GM19328 (cell line): Measurements from ENCODE around the gene EDIL3.
"Not testable (repeated sequence)": the region's sequence is repeated elsewhere in the genome, so short reads cannot be mapped to it uniquely, and the experiment has no call there.

Experiments
- ATAC-seq: cut with Tn5 transposase; IDR thresholded peaks from one replicate; pipeline ENCODE4 v1.9.1; 2021; ENCODE audit warnings: mild to moderate bottlenecking, moderate library complexity; ENCODE audit not compliant: unreplicated experiment

EDIL3 gene

DNA sequence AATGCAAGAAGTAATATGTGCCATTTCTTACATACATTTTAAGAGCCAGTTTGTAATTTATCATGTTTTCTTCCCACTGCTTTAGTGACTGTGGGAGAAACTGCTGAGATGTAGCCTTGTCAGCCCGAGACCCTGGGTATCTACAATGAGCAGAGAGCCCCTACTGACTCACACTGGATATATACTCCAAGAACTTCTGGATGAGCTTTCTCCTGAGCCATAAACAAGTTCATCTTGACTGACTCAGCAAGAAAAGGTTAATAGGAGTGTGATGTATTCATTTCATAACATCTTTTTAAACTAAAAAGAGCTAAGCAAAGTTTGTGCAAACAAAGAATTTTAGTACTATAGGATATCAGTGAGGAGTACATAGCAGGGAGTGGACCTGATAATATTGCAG is 182.5 kb downstream of the EDIL3 start:
- no peak for ATAC-seq

DNA sequence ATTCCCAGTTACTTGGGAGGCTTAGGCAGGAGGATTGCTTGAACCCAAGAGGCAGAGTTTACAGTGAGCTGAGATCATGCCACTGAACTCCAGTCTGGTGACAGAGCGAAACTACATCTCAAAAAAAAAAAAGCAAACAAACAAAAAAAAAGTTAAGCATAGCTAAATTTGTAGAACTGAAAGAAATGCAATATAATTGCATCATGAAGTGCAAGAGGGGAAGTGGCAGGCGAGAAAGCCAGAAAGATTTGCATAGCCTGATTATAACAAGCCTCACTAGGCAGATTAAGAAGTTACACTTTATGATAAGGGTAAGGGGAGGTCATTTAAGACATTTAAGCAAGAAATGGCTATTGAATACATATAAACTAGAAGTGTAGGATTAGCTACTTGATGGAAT is 187.1 kb downstream of the EDIL3 start:
- peak; percentile 77 for ATAC-seq

DNA sequence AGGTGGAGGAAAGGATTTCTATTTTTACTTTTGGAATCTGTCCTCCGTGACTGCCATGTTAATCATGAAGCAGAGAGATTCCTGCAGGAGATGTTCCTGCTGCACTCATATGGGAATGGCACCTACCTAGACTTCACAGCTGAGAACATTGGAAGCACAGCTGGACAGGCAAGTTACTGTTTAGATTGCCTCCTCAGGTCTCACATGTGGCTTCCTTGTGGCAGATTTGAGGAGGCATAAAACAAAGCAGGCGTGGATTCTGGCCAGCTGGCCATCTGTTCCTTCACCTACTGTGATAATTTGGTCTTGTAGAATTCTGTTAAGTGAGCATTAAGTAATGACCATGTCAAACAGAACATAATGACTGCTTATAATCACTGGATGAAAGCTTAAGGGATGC is 193.4 kb downstream of the EDIL3 start:
- no peak for ATAC-seq

DNA sequence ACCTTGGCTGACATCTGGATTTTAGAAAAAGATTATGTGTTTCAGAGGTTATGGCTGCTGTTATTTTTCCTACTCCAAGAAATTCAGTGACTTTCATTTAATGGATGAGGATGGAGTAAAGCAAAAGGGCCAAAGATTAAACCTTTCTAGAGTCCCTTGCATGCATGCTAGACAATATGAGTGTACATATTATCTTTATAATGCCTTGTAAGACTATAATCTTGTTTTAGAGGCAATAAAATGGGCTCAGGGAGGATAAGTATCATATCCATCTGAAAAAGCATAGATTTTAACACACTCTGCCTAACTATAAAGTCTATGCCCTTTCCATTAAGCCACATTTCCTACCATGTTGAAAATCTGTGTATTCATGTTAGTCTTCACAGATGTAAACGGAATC is 199.8 kb downstream of the EDIL3 start:
- no peak for ATAC-seq

DNA sequence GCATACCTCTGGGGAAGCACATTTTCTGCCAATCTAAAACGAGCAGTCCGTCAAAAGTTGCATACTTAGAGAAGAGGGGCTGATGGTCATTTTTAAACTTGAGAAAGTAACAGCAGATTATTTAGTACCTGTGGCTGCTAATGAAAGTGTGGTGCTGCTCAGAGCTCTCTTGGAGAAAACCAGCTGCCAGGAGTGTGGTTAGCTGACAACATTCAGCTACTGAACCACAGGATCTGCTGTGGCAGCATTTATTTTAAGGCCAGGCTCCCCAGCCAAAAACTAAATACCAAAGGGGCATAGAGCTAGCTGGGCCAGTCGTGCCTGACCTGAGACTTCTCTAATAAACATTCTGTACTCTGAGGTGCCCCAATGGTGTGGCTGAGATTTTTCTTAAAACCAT is 203.6 kb downstream of the EDIL3 start:
- no peak for ATAC-seq

DNA sequence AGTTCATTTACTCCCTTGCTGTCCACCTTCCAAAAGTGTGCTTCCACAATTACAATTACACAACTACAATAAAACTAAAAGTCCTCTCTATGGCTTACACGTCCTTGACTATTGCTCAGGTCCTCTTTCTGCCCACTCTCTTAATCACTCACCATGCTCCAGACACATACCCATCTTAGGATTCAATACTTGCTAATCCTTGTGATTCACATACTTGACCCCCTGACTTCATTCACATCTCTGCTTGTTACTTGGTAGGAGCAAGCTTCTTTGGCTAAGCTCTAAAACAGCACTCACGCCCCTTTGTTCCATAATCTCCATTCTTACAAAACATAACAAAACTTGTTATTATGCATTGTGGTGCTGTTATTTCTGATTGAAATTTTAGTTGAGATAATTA is 215.8 kb downstream of the EDIL3 start:
- ATAC-seq, result no peak

DNA sequence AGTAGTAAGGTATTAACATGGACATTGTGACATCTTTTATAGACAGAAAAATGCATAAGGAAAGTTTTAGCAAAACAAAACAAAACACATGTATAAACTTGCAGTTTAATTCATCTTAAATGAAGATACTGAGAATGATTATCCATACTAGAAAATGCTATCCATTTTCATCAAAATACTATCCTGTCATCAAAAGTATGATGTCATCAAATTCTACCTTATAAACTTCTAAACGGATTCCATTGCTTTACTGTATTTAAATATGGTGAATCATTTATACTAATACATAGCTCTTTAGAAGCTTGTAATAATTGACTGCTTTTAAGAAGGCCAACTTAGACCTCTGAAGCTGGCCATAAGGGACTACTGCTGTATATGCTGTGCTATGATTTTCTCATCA is 221.0 kb downstream of the EDIL3 start:
- no peak for ATAC-seq

DNA sequence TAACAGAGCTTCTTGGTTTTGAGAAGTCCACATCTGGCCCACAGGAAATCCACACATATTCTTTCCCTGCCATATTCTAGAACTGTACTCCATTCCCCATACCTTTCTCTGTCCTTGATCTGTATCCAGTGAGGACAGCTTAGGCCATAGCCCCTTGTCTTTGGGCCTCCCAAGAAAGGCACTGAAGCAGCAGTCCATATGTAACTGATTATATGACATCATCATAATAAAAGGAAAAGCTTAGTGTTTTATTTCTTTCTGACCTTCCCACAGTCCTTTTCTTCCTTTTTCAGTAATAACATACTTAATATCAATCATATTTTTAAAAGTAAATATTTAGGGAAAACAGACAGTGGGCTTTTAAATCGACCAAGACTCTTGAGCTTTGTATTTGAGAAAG is 222.0 kb downstream of the EDIL3 start:
- ATAC-seq, result no peak

DNA sequence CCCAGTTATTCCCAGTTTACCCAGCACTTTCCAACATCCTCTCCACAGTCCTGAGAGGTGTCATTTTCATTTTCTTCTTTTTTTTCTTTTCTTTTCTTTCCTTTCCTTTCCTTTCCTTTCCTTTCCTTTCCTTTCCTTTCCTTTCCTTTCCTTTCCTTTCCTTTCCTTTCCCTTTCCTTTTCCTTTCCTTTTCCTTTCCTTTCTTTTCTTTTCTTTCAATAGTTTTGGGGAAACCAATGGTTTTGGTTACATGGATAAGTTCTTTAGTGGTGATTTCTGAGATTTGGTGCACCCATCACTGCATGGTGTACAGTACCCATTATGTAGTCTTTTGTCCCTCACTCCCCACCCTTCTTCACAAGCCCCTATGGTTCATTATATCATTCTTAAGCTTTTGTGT is 224.0 kb downstream of the EDIL3 start:
- not testable (repeated sequence) for ATAC-seq

DNA sequence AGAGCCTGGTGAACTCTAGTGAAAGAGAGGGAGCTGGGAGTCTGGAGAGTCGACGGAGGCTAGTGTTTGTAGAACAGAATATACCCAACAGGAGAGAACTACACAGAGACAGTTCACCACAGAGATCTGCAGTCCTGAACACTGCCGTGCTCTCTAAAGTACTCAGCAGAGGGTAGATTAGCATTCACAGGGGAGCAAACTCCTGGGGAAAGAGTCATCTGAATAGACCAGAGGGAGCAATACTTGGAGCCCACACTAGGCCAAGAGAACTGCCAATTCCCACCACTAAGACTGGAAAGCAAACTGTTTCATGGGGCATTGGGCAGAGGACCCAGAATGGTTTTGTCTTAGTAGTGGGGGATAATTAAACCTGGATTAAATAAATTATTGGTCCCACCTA is 235.6 kb downstream of the EDIL3 start:
- ATAC-seq, result no peak

DNA sequence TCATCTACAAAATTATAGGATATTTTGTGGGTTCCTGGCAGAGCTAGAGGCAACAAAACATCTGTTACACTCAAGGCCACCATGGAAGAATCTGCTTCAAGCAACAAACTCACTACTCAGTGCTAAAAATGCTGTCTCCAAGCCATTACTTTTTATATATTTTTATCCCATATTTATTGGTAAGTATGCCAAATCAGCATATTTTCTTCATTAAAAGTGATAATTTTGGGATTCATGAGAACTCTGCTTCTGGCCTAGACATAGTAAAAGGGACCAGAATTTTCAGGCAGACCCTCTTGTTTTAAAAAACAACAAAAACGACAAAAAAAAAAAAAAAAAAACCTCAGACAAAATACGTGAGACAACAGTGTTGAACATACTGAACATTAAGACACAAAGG is 236.0 kb downstream of the EDIL3 start:
- ATAC-seq, result no peak

DNA sequence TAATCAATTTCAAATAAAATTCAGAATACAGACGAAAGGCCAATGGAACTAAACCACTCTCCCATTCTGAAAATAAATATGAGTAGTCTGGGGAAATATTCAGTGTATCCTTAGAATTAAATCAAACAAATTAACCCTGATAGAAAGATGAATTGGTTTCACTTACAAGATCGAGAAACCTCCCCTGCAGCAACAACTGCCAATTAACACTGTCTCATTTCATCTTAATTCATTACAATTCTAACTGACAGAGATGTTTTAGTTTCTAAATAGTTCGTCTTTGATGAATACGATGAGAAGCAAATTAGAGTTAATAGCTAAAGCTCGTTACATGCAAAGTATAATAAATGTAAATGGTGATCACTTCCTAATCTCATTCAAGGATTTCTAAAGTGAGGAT is 247.1 kb downstream of the EDIL3 start:
- ATAC-seq, result no peak

DNA sequence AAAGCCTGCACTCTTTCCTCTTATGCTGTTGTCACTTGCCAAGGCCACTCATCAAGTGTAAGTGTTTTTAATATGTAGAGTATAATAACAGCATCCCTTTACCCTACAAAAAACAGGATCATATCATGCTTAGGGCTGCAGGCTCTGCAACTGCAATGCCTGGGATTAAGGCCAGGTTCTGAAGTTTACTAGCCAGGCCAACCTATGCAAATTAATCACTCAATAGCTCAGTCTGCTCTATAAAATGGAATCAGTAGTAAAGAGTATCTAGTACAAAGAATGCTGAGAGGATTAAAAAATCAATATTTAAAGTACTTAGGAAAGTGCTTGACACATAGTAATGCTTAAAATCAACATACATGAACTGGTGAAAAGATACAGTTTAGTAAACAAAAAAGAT is 253.3 kb downstream of the EDIL3 start:
- no peak for ATAC-seq

DNA sequence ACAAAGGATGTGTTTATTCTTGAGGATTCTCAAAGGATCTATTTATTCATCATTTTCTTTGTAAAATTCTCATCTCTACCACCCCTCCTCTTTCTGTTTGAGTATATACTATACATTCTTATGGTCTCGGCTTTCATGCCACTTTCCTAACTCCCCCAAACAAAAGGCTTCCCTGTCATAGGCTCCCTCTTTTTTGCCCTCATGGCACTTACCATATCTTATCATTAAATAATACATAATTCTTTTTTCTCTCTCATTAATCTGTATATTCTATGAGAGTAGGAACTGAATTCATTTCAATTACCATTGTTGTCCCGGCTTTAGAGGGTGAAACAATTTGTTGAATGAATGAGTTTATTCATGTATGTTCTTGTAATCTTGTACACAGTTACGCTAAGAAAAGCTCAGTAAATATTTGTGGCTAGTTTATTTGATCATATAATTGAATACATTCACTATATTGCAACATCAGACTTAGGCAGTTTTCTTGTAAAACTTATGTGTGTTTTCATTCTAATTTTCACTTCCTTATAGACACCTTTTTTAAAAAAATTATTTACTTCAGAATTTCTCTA is 254.6 kb downstream of the EDIL3 start:
- no peak for ATAC-seq

DNA sequence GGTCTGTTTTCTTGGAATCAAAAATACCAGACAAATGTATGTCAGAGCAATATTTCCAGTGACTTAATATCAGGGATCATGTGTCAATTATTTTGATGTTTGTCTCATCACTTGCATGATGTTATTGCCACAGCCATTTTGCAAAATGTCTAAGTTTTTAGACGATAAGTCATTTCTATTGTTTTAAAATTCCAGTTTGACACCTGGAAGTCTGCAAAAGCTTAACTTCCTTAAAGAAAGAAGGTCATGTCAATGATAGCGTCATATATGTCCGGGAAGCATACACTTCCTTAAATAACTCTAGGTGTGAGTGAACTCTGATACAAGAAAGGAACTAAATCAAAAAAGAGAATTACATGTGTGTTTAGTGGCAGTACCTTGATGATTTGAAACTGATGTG is 259.5 kb downstream of the EDIL3 start:
- ATAC-seq, result no peak

DNA sequence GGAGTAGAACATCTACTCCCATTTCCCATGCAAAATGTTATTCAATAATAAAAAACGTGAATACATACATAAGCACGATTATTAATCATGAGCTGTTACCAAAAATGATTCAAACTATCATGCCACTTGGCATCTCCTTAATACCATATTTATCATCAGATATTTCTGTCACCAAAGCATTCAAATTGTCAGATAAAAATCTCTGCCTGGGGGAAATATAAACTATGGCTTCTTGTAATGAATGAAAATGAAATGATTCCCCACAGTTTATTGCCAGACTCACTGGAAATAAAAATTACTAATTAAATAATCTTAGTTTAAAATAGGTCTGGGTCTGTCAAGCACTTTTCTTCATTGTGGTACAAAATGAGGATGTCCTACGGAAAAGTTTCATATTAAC is 265.4 kb downstream of the EDIL3 start:
- ATAC-seq, result no peak

DNA sequence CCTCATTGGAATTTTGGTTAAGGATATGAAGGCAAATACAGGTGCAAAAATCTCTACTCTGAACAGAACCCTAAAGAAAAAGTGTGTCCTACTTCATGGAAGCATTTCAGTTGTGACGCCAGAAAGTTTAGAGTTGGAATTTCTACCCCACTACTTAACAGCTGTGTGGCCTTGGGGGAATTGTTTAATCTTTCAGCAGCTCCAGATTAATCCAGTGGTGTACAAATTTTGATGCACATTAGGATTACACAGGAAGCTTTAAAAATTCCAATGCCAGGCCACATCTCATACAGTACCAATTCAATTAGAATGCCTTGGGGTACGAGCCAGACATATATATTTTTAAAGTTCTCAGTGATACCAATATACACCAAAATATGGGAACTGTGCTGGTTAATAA is 266.1 kb downstream of the EDIL3 start:
- no peak for ATAC-seq

DNA sequence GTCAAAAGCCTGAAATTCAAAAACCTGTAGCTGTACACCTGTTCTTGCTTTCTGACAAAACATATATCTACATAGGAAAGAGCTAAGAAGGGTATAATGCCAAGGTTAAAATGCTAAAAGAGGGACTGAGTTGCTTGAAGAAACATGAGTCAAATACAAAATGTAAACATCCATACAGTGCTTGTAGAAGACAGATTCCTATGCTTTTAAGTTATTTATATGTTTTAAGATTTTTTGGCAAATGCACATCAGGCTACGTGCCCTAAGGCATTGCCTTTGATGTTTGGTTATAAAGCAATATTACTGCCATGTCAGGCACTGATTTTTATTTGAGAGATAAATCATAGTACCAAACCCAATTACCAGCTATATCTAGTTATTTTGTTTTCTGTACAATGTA is 269.0 kb downstream of the EDIL3 start:
- no peak for ATAC-seq

DNA sequence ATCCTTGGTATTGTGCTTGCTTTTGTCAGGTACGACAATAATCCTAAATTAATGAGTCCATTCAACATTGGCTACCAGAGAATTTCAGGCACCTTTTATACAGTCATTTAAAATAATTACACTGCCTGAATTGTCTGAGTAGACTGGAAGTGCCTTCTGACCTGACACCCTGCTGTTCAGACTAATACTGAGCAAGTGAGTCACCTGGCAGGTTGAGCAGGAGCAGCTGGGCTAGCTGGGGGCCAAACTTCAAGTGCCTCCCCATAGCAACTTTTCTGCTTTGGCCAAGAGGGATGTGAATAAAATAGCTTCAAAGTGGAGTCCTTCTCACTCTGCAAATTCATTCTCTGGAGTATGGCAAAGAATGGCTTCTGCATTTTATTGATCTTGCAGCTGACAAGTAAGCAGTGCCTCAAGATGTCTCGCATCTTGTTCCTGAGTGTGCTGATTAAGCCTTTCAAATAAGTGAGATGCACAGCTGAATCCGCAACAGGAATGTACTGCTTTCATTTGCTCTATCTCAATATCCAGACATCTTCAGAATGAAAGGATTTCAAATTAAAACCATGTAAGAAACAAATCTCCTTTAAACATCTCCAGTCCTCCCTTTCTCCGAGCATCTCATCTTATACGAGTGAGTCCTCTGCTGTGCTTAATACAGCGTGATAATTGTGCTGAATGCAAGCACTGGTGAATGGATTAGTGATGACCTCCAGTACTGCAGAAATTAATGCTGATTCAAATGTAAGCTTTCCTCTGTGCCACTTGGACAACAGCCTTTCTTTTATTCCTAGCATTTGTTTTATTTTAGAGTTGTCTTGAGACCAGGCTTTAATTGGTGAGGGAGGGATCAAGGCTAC is 271.2 kb downstream of the EDIL3 start:
- ATAC-seq, result no peak

DNA sequence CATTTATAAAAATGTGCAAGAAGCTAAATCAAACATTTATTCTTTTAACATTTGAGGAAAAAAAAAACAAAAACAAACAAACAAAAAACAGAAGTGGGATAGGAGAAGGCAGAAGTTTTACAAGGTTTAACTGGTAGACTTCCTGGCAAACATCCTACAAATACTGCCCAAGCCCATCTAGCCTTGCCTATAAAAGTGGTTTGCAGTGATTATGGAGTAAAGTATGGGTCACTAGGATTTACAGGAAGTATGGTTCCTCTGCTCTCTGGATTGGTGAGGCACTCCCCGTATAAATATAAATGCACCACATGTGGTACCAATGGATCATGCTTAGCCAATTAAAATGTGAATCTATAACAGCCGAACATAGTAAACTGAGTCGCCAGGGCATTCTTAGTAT is 291.9 kb downstream of the EDIL3 start:
- no peak for ATAC-seq

DNA sequence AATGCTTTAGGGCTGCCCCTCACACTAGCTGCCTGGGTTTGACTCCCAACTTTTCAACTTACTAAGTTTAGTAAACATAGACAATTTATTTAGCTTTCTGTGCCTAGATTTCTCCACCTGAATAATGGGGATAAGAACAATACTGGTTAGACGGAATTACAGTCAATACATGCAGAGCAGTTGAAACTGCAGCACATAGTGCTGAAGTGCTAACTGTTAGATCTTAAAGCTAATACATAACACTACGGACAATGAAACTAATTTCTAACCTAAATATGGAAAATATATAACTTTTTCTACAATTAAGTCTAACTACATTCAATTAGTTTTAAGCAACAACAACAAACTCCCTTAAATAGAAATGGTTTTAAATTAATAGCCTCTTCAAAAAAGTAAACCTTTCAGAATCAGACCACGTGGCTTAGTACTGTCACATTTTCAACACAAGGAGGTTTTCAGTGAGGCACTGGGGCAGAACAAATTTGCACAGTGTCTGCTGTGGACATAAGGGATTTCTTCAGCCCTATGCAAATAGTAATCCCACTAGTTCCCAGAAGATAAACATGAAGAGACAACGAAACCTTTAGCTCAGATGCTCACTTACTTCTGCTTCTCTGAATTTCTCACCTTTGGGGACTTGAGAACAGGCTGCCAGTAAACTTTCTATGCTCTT is 293.4 kb downstream of the EDIL3 start:
- peak; percentile 64 for ATAC-seq

DNA sequence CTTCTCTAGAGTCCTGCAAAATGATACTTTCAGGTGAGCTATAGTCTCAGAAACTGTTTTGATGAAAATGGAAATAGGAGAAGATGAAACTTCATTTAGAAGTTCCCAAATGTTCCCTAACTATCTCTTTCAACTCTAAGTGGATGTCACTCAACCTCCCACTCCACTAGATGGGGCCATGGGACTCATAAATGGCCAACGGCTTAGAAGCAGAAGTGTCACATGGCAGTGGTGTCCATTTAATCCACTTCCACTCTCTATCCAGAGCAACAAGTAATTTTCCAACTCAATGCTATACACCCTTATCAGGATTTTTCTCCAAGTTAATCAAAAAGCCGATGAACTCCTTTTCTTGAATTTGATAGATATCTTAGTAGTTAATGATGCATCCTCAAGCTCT is 295.7 kb downstream of the EDIL3 start:
- no peak for ATAC-seq
